ENCODE measurements around the gene FOXO6. TPM values are rescaled to one million over a fixed set of nuclear protein-coding genes. Genes with fewer than 3 reads are reported as not detected.

Gene FOXO6
- polyA plus RNA-seq, 4 donors, result 0.34 to 4.1 TPM; not detected in 2

DNA sequence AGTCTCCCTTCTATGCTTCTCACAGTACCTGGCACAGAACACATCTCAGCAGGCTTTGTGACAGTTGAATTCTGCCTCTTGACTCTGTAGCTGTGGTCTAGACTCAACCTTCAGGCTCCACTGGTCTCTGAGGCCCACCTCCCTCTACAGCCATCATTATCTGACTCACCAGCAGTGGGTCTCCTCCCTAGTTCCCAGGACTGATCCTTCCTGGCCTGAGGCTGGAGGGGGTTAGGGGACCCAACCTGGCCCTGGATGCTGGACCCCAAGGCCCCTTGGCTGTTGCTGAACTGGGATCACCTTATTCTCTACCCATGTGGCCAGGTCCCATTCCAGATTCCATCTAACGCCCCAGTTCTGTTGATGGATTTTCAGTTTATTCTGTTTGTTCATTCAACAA lies 43.1 kb upstream of the FOXO6 start:
- DNase-seq, result no peak
- Histone ChIP-seq H3K4me1 (ENCODE audit: control insufficient read depth in 3 of 3, insufficient read depth in 2 of 3, low read depth in 1 of 3, low read length in 2 of 3) (peaks cover 0 to 23% (median 0%) of the 10 kb centered on the region in 3 donors), H3K36me3 (ENCODE audit: control insufficient read depth in 3 of 3, insufficient read depth in 2 of 3, low read depth in 1 of 3, low read length in 3 of 3) (no peaks in the 10 kb centered on the region), H3K4me3 (ENCODE audit: low read depth in 1 of 3, low read length in 3 of 3) (no peak overlapping the region), H3K27me3 (ENCODE audit: control insufficient read depth in 3 of 3, insufficient read depth in 3 of 3, low read length in 3 of 3) (no peaks in the 10 kb centered on the region), H3K27ac (ENCODE audit: low read depth in 1 of 3, low read length in 2 of 3) (no peak overlapping the region), H3K9me3 (ENCODE audit: control insufficient read depth in 2 of 2, insufficient read depth in 1 of 2, low read depth in 1 of 2, low read length in 1 of 2) (no peaks in the 10 kb centered on the region)
- WGBS, 3 donors, result 96 to 100% (median 97%) methylated on average over 1 of the region's 1 CpG
- FAIRE-seq, result no peak

DNA sequence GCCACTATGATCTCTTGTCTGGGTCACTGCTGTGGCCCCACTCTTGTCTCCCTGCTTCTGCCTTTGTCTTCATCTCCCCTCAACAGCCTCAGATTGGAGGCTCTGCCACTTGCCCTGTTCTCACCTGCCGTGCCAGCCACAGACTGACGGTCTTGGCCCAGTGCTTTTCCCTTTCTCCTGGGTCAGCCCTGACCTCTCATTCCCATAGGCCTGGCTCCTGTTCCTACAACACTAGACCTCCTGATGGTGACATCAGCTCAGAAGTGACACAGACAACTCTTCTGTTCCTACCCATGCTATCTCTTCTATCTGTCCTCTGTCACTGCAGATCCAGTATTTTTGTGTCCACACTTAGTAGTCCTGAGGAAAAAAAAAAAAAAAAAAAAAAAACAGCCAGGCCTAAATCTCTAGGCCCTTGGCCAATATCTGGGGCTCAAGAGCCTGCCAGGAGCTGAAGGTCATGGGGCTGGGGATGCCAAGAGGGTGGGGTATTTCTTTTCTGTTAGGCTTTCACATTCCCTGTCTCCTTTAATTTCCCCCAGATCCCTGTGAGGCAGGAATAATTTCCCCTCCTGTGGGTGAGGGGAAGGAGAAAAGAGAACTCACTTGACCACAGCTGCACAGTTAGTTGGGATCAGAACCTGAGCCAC lies 42.0 kb upstream of the FOXO6 start:
- H3K36me3 ChIP-seq (ENCODE audit: control insufficient read depth in 3 of 3, insufficient read depth in 2 of 3, low read depth in 1 of 3, low read length in 3 of 3), result no peaks in the 10 kb centered on the region
- no peak for FAIRE-seq
- H3K27ac ChIP-seq (ENCODE audit: low read depth in 1 of 3, low read length in 2 of 3), result no peak overlapping the region
- no peaks in the 10 kb centered on the region for H3K27me3 ChIP-seq (ENCODE audit: control insufficient read depth in 3 of 3, insufficient read depth in 3 of 3, low read length in 3 of 3)
- 80 to 93% (median 92%) methylated on average over 2 of the region's 2 CpGs for WGBS, 3 donors
- no peaks in the 10 kb centered on the region for H3K9me3 ChIP-seq (ENCODE audit: control insufficient read depth in 2 of 2, insufficient read depth in 1 of 2, low read depth in 1 of 2, low read length in 1 of 2)
- no peak for DNase-seq
- no peak overlapping the region for H3K4me3 ChIP-seq (ENCODE audit: low read depth in 1 of 3, low read length in 3 of 3)
- peaks cover 0 to 18% (median 0%) of the 10 kb centered on the region in 3 donors for H3K4me1 ChIP-seq (ENCODE audit: control insufficient read depth in 3 of 3, insufficient read depth in 2 of 3, low read depth in 1 of 3, low read length in 2 of 3)

DNA sequence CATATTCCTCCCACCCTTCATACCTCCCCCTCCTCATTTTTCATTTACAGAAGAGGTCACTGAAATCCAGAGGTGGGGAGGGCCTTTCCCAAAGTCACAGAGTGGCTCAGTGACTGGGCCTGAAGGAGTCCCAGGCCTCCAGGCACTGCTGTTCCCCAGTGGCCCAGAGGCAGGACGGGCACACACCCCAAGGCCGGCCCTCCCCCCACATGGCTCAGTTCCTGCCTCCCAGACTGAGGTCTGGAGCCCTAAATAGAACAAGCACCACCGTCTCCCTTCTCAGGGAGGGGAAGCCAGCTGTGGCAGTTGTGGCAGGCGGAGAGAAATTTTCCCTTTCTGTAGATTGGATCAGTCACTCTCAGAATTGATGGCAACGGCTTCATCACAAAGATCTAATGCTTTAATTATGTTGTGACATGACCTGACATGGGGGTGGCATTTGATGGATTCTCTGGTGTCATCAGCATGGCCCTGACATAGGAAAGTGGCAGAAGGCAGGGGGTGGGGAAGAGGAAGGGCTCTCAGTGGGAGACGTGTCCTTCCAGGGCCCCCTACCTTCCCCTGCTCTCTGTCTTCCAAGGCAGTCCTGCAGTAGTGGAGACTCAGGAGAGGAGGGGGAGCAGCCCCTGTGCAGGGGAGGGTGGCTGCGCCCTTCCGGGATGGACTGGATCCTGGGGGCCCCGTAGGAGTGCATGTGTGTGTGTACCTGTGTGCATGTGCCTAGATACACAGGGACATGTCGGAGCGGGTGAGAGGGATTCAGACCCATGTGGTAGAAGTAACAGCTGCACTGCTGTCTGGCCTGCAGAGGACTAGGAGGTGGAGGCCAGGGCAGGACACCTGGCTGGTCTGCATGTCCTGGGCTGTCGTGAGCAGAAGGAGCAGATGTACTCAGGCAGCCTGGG lies 41.2 kb upstream of the FOXO6 start:
- no peaks in the 10 kb centered on the region for H3K36me3 ChIP-seq (ENCODE audit: control insufficient read depth in 3 of 3, insufficient read depth in 2 of 3, low read depth in 1 of 3, low read length in 3 of 3)
- no peak overlapping the region for H3K27ac ChIP-seq (ENCODE audit: low read depth in 1 of 3, low read length in 2 of 3)
- no peaks in the 10 kb centered on the region for H3K9me3 ChIP-seq (ENCODE audit: control insufficient read depth in 2 of 2, insufficient read depth in 1 of 2, low read depth in 1 of 2, low read length in 1 of 2)
- H3K4me1 ChIP-seq (ENCODE audit: control insufficient read depth in 3 of 3, insufficient read depth in 2 of 3, low read depth in 1 of 3, low read length in 2 of 3), result peaks cover 0 to 10% (median 0%) of the 10 kb centered on the region in 3 donors
- FAIRE-seq (no peak), DNase-seq (no peak)
- no peak overlapping the region for H3K4me3 ChIP-seq (ENCODE audit: low read depth in 1 of 3, low read length in 3 of 3)
- 68 to 91% (median 74%) methylated on average over 12 of the region's 12 CpGs for WGBS, 3 donors
- no peaks in the 10 kb centered on the region for H3K27me3 ChIP-seq (ENCODE audit: control insufficient read depth in 3 of 3, insufficient read depth in 3 of 3, low read length in 3 of 3)

DNA sequence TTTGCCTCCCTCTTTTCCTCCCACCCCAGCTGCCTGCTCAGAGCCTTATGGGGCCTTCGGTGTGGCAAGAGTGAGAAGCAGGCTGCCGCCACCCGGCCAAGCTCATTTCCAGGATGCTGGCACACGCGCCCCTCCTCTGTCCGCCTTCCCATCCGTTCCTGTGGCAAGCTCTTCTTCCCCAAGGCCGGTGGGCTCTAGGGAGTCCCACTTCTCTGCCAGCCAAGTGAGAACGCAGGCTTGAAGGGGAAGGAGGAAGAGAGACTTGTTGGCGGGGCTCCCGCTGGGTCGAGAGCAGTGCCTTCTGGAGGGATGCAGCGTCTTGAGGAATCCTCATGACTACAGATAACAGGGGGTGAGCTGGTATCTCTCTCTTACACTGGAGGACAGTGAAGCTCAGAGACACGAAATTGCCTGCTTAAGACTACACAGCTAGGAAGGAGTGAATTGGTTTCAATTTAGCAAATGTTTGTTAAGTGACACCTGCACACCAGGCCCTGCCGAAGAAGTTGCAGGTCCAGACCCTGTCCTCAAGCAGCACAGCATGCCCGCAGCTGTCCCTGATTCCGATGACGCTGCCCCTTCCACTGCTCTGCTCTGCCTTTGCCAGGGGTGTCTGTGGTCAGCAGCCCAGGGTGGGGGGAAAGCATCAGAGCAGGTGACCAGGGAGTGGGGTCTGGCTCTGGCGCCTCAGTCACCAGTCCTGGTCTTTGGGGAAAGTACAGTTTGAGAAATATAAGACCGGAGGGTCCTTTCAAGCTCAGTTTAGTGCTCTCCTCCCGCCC lies 40.1 kb upstream of the FOXO6 start:
- Histone ChIP-seq H3K27ac (ENCODE audit: low read depth in 1 of 3, low read length in 2 of 3) (no peak overlapping the region), H3K36me3 (ENCODE audit: control insufficient read depth in 3 of 3, insufficient read depth in 2 of 3, low read depth in 1 of 3, low read length in 3 of 3) (no peaks in the 10 kb centered on the region), H3K27me3 (ENCODE audit: control insufficient read depth in 3 of 3, insufficient read depth in 3 of 3, low read length in 3 of 3) (no peaks in the 10 kb centered on the region), H3K9me3 (ENCODE audit: control insufficient read depth in 2 of 2, insufficient read depth in 1 of 2, low read depth in 1 of 2, low read length in 1 of 2) (peaks cover 0 to 3% of the 10 kb centered on the region in 2 donors), H3K4me3 (ENCODE audit: low read depth in 1 of 3, low read length in 3 of 3) (no peak overlapping the region), H3K4me1 (ENCODE audit: control insufficient read depth in 3 of 3, insufficient read depth in 2 of 3, low read depth in 1 of 3, low read length in 2 of 3) (no peaks in the 10 kb centered on the region)
- DNase-seq (no peak), FAIRE-seq (no peak)
- WGBS, 3 donors, result 84 to 90% (median 88%) methylated on average over 21 of the region's 21 CpGs

DNA sequence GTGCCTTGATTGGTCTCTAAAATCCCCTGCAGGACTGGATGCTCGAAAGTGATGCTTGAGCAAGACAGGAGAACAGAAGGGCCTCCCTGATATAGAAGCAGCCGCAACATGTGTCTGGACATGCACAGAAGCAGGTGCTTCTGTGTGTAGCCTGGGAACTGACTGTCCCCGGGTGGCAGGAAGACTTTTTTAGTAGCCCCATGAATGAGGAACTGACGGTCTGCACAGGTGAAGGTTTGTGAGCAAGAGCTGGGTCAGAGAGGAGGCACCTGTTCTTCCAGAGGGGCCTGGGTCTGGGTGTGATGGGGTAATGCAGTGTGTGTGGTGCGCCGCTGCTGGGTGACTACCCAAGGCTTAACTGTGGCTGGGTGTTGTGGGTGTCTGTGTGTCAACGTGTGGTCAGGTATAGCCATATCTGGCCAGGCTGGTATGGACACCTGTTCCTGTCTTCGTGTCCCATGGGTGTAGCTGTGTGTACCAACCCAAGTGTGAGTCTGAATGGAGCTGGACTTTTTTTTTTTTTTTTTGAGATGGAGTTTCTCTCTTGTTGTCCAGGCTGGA lies 39.1 kb upstream of the FOXO6 start:
- no peaks in the 10 kb centered on the region for H3K4me1 ChIP-seq (ENCODE audit: control insufficient read depth in 3 of 3, insufficient read depth in 2 of 3, low read depth in 1 of 3, low read length in 2 of 3)
- DNase-seq (no peak), FAIRE-seq (no peak)
- H3K36me3 ChIP-seq (ENCODE audit: control insufficient read depth in 3 of 3, insufficient read depth in 2 of 3, low read depth in 1 of 3, low read length in 3 of 3), result no peaks in the 10 kb centered on the region
- H3K27ac ChIP-seq (ENCODE audit: low read depth in 1 of 3, low read length in 2 of 3), result no peak overlapping the region
- no peaks in the 10 kb centered on the region for H3K27me3 ChIP-seq (ENCODE audit: control insufficient read depth in 3 of 3, insufficient read depth in 3 of 3, low read length in 3 of 3)
- WGBS, 3 donors, result 82 to 86% (median 83%) methylated on average over 8 of the region's 8 CpGs
- peaks cover 0 to 5% of the 10 kb centered on the region in 2 donors for H3K9me3 ChIP-seq (ENCODE audit: control insufficient read depth in 2 of 2, insufficient read depth in 1 of 2, low read depth in 1 of 2, low read length in 1 of 2)
- no peak overlapping the region for H3K4me3 ChIP-seq (ENCODE audit: low read depth in 1 of 3, low read length in 3 of 3)

DNA sequence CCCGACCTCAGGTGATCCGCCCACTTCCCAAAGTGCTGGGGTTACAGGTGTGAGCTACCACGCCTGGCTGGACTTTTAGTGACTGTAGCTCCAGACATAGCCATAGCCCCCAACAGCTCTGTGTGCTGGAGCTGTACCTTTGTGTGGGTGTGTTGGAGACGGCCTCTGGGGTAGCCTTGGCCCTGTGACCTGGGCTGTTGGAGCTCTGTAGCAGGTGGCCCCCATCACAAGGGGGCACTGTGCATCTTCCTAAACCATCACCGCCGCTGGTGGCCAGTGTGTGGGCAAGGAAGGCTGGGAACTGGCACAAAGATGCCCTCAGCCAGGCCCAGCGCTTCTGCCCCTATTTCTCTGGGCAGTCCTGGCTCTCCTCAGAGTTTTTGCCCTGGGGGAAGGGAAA lies 38.4 kb upstream of the FOXO6 start:
- 54 to 60% (median 58%) methylated on average over 7 of the region's 7 CpGs for WGBS, 3 donors
- Histone ChIP-seq H3K27me3 (ENCODE audit: control insufficient read depth in 3 of 3, insufficient read depth in 3 of 3, low read length in 3 of 3) (no peaks in the 10 kb centered on the region), H3K36me3 (ENCODE audit: control insufficient read depth in 3 of 3, insufficient read depth in 2 of 3, low read depth in 1 of 3, low read length in 3 of 3) (no peaks in the 10 kb centered on the region), H3K4me1 (ENCODE audit: control insufficient read depth in 3 of 3, insufficient read depth in 2 of 3, low read depth in 1 of 3, low read length in 2 of 3) (no peaks in the 10 kb centered on the region), H3K9me3 (ENCODE audit: control insufficient read depth in 2 of 2, insufficient read depth in 1 of 2, low read depth in 1 of 2, low read length in 1 of 2) (peaks cover 0 to 5% of the 10 kb centered on the region in 2 donors), H3K4me3 (ENCODE audit: low read depth in 1 of 3, low read length in 3 of 3) (no peak overlapping the region), H3K27ac (ENCODE audit: low read depth in 1 of 3, low read length in 2 of 3) (no peak overlapping the region)
- peak; percentile 36 to 42 for DNase-seq
- no peak for FAIRE-seq

DNA sequence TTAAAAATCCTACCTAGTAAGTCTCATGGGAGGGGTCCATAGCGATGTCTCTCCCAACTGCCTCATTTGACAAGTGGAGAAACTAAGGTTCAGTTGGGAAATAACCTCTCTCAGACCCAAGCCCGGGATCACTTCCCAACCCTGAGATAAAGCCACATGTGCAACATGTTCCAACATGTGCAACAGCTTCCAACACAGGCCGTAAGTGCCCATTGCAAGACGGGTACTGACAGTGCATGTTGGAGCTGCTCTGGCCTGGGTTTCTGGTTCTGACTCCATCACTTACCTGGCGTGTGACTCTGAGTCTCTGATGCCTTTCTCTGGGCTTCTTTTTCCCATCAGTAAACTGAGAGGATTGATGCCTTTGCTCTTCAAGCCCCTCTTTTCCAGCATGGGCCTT lies 38.0 kb upstream of the FOXO6 start:
- H3K27me3 ChIP-seq (ENCODE audit: control insufficient read depth in 3 of 3, insufficient read depth in 3 of 3, low read length in 3 of 3), result no peaks in the 10 kb centered on the region
- H3K9me3 ChIP-seq (ENCODE audit: control insufficient read depth in 2 of 2, insufficient read depth in 1 of 2, low read depth in 1 of 2, low read length in 1 of 2), result peaks cover 0 to 5% of the 10 kb centered on the region in 2 donors
- H3K27ac ChIP-seq (ENCODE audit: low read depth in 1 of 3, low read length in 2 of 3), result no peak overlapping the region
- H3K36me3 ChIP-seq (ENCODE audit: control insufficient read depth in 3 of 3, insufficient read depth in 2 of 3, low read depth in 1 of 3, low read length in 3 of 3), result no peaks in the 10 kb centered on the region
- H3K4me3 ChIP-seq (ENCODE audit: low read depth in 1 of 3, low read length in 3 of 3), result no peak overlapping the region
- H3K4me1 ChIP-seq (ENCODE audit: control insufficient read depth in 3 of 3, insufficient read depth in 2 of 3, low read depth in 1 of 3, low read length in 2 of 3), result no peaks in the 10 kb centered on the region
- WGBS, 3 donors, result 83 to 85% (median 84%) methylated on average over 5 of the region's 5 CpGs
- DNase-seq, result no peak
- FAIRE-seq, result no peak

DNA sequence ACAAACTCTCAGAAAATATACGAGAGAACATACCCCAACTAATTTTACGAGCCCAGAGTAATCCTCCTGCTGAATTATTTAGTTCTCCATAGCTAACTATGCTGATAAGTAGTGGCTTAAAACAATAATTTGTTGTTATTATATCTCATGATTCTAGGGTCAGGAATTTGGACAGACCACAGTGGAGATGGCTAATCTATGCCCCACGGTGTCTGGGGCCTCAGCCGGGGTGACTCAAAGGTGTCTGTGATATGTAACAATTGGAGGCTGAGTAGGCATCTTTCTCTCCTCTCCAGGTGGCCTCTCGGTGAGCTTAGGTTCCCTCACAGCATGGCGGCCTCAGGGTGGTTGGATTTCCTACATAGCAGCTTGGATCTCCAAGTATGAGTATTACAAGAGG lies 35.4 kb upstream of the FOXO6 start:
- Histone ChIP-seq H3K4me1 (ENCODE audit: control insufficient read depth in 3 of 3, insufficient read depth in 2 of 3, low read depth in 1 of 3, low read length in 2 of 3) (no peaks in the 10 kb centered on the region), H3K27ac (ENCODE audit: low read depth in 1 of 3, low read length in 2 of 3) (no peak overlapping the region), H3K36me3 (ENCODE audit: control insufficient read depth in 3 of 3, insufficient read depth in 2 of 3, low read depth in 1 of 3, low read length in 3 of 3) (no peaks in the 10 kb centered on the region), H3K4me3 (ENCODE audit: low read depth in 1 of 3, low read length in 3 of 3) (no peak overlapping the region), H3K27me3 (ENCODE audit: control insufficient read depth in 3 of 3, insufficient read depth in 3 of 3, low read length in 3 of 3) (peaks cover 0 to 3% (median 0%) of the 10 kb centered on the region in 3 donors), H3K9me3 (ENCODE audit: control insufficient read depth in 2 of 2, insufficient read depth in 1 of 2, low read depth in 1 of 2, low read length in 1 of 2) (peaks cover 0 to 5% of the 10 kb centered on the region in 2 donors)
- FAIRE-seq, result no peak
- 81 to 87% (median 84%) methylated on average over 6 of the region's 6 CpGs for WGBS, 3 donors
- DNase-seq, result no peak
